Airway epithelial cell (primary cell): ENCODE data around the gene SERPINI1. TPM values are rescaled to one million over a fixed set of nuclear protein-coding genes. Genes with fewer than 3 reads are reported as not detected.

Experiments
- total RNA-seq: library from RNA; depleted of rRNA; stranded (reverse); fragments of >200 nt; gene quantifications from 2 replicates; pipeline ENCODE4 v1.2.3, GENCODE V29; 2015

SERPINI1 gene
- 3.8 and 4.6 TPM in 2 replicates for total RNA-seq

GRCh38 chr3:167735233-167736138 is at the start of gene SERPINI1:
Gene SERPINI1 (plus strand): TSS chr3:167735721. CDS start chr3:167789129, 53,408 bp downstream.

GRCh38 chr3:167734498-167735232 is 856 bp upstream of the SERPINI1 start, which contains the start of gene PDCD10:
Gene PDCD10 (minus strand): TSS chr3:167734892. CDS start chr3:167720157, 14,735 bp downstream.

Other genes starting within 250 kb of the SERPINI1 start
- gene WDR49, start 81.8 kb upstream of the SERPINI1 start, total RNA-seq: not detected in 2 replicates
- gene PDCD10, start 829 bp upstream of the SERPINI1 start, total RNA-seq: 72.1 and 97.5 TPM in 2 replicates